C4-2B (cell line): ENCODE data around the gene DYDC1.

ENCODE experiments used
- CTCF ChIP-seq: fragments of 450-650 bp; conservative IDR thresholded peaks from 2 replicates; pipeline ENCODE4 v1.5.1; 2017; ENCODE audit warnings: mild to moderate bottlenecking
- ZFX ChIP-seq: fragments of 450-650 bp; IDR thresholded peaks from 2 replicates; pipeline ENCODE4 v1.6.1; 2017

DNA sequence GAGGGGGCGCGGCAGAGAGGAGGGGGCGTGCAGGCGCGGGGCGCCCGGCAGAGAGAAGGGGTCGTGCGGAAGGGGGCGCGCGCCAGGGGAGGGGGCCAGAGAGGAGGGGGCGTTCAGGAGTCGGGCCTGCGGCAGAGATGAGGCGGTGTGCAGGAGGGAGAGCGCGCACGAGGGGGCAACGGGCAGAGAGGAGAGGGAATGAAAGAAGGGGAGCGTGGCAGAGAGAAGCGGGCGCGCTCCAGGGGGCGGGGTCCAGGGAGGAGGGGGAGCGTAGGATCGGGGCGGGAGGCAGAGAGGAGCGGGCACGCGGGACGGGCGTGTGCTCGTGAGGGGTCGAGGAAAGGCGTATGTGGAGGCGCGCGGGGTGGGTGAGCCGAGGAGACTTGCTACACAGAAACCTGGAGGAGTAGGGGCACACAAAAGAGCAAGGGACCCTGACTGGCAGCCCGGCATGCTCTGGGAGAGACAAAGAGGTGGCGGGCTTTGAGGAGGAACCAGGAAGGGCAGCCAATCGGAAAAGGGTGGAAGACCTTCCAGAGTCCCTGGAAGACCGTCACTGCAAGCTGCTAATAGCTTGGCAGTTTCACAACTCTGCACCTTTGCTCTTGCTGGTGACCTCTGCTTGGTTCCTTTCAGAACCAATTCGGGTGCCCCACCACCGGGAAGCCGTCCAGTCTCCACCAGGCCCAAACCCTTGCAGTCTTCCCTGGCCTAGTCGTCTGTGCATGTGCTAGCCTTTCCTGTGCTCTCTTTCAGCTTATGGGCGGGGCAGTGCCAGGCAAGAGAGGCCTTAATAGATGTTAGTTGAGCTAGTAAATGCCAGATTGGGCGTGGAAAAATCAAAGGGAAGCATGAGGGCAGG, 665 bp upstream of the DYDC1 start:
- no peak for TF ChIP-seq CTCF
- TF ChIP-seq ZFX: no peak
